GM12892 (cell line): ENCODE data around the gene ULK4.

Experiments
- POLR2A ChIP-seq: IDR thresholded peaks from 2 replicates; pipeline ENCODE4 v1.6.1; 2011; ENCODE audit warnings: low read depth, low read length, control low read depth
- POLR2AphosphoS5 ChIP-seq: IDR thresholded peaks from 2 replicates; pipeline ENCODE4 v1.6.1; 2011; ENCODE audit warnings: low read depth, low read length, control low read depth
- TAF1 ChIP-seq: IDR thresholded peaks from 2 replicates; pipeline ENCODE4 v1.6.1; 2011; ENCODE audit warnings: low read depth, mild to moderate bottlenecking, control low read depth, low read length, borderline replicate concordance

DNA sequence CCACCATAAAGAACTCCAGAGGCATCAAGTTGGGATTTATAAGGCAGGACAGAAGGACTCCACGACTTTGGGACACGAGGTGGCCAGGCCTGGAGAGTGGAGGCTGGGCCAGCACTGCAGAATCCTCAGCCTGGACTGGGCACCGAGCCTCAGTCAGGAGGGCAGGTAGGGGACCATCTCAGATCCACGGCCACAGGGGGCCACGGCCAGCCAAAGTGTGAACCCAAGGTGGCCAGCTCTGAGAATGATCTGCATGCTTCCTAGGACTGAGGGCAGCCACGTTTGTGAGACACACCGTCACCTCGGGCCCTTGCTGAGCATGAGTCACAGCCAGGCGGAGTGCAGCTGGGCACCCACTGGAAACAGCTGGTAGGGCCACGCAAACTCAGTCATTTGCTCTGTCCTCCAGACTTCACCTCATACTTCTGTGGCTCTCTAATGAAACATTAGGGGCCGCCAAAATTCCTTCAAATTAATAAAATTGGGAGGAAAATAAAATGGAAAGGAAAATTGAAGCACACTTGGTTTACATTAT is 696.8 kb downstream of the ULK4 start:
- no peak for TF ChIP-seq POLR2AphosphoS5
- no peak for TF ChIP-seq POLR2A
- no peak for TF ChIP-seq TAF1
